GM23248 (cell line): ENCODE results near the gene SNX27. TPM values are rescaled to one million over a fixed set of nuclear protein-coding genes. Genes with fewer than 3 reads are reported as not detected.

Experiments
- DNase-seq: peaks from one replicate; pipeline ENCODE4 v3.0.0-alpha.2; 2015
- H2AFZ ChIP-seq: fragments of 200-600 bp; sonication (generic); 2 replicates; pipeline ENCODE4 v1.6.1; 2016; ENCODE audit warnings: antibody characterized with exemption
- H3F3A ChIP-seq: fragments of 200-600 bp; sonication (generic); 2 replicates; pipeline ENCODE4 v1.6.1; 2016; ENCODE audit warnings: mild to moderate bottlenecking, antibody characterized with exemption, mixed run types; ENCODE audit not compliant: insufficient read depth
- H3K27ac ChIP-seq: fragments of 200-600 bp; sonication (generic); 2 replicates; pipeline ENCODE4 v1.5.1; 2016; ENCODE audit warnings: mild to moderate bottlenecking
- H3K27me3 ChIP-seq: fragments of 200-600 bp; sonication (generic); replicated peaks from 2 replicates; pipeline ENCODE4 v1.6.1; 2016; ENCODE audit warnings: mild to moderate bottlenecking; ENCODE audit not compliant: insufficient read depth
- H3K36me3 ChIP-seq: fragments of 200-600 bp; sonication (generic); 2 replicates; pipeline ENCODE4 v1.6.1; 2016; ENCODE audit warnings: low read depth, mild to moderate bottlenecking
- H3K4me1 ChIP-seq: fragments of 200-600 bp; sonication (generic); 2 replicates; pipeline ENCODE4 v1.6.1; 2016; ENCODE audit warnings: mild to moderate bottlenecking; ENCODE audit not compliant: insufficient read depth
- H3K4me2 ChIP-seq: fragments of 200-600 bp; sonication (generic); one replicate; pipeline ENCODE4 v1.6.1; 2016; ENCODE audit warnings: mild to moderate bottlenecking; ENCODE audit not compliant: unreplicated experiment
- H3K4me3 ChIP-seq: fragments of 200-600 bp; sonication (generic); 2 replicates; pipeline ENCODE4 v1.5.1; 2016; ENCODE audit warnings: mild to moderate bottlenecking
- H3K79me2 ChIP-seq: fragments of 200-600 bp; sonication (generic); 2 replicates; pipeline ENCODE4 v1.6.1; 2016; ENCODE audit warnings: mild to moderate bottlenecking; ENCODE audit not compliant: insufficient read depth
- H3K9ac ChIP-seq: fragments of 200-600 bp; sonication (generic); 2 replicates; pipeline ENCODE4 v1.6.1; 2016; ENCODE audit warnings: mild to moderate bottlenecking
- H3K9me2 ChIP-seq: fragments of 200-600 bp; sonication (generic); 2 replicates; pipeline ENCODE4 v1.6.1; 2016; ENCODE audit warnings: mixed run types, mild to moderate bottlenecking, moderate library complexity; ENCODE audit not compliant: insufficient read depth
- H3K9me3 ChIP-seq: fragments of 200-600 bp; sonication (generic); one replicate; pipeline ENCODE4 v1.6.1; 2017; ENCODE audit warnings: low read depth
- H4K20me1 ChIP-seq: fragments of 200-600 bp; sonication (generic); 2 replicates; pipeline ENCODE4 v1.6.0; 2016; ENCODE audit not compliant: insufficient read depth
- EZH2 ChIP-seq: fragments of 200-600 bp; sonication (generic); IDR thresholded peaks from 2 replicates; pipeline ENCODE4 v1.6.1; 2018; ENCODE audit warnings: antibody characterized with exemption, mild to moderate bottlenecking; ENCODE audit not compliant: insufficient read depth, poor library complexity, severe bottlenecking
- EZH2phosphoT487 ChIP-seq: fragments of 200-600 bp; sonication (generic); IDR thresholded peaks from 2 replicates; pipeline ENCODE4 v1.6.1; 2018; ENCODE audit warnings: antibody characterized with exemption, moderate library complexity, mild to moderate bottlenecking, low read depth; ENCODE audit not compliant: insufficient read depth
- WGBS, 2 experiments: methylation state at CpG; one replicate each; pipeline ENCODE4 v1.1.6; 2015 to 2017; ENCODE audit warnings: low lambda C conversion rate in 2 of 2, low coverage in 1 of 2; ENCODE audit errors: missing lambda C conversion rate in 2 of 2; 5-methylcytosine and 5-hydroxymethylcytosine counted together
- in situ Hi-C: fragments of 300-500 bp; cut with MboI; formaldehyde crosslinking; loops from 2 replicates; pipeline ENCODE4 v1.15.0; 2020
- polyA plus RNA-seq: library from polyadenylated mRNA; unstranded; fragments of >200 nt; fragmentation: Nextera tagmentation; extraction: Ambion mirVana; gene quantifications from 2 replicates; pipeline ENCODE4 v1.2.1, GENCODE V29; 2016
- total RNA-seq: library from RNA; depleted of rRNA; stranded (reverse); fragments of >200 nt; shearing (Covaris generic); gene quantifications from 2 replicates; pipeline ENCODE4 v1.2.3, GENCODE V29; 2014

Gene SNX27
- total and polyA plus RNA-seq, 2 experiments from 2014 or later, result 12.0 to 18.0 TPM

DNA sequence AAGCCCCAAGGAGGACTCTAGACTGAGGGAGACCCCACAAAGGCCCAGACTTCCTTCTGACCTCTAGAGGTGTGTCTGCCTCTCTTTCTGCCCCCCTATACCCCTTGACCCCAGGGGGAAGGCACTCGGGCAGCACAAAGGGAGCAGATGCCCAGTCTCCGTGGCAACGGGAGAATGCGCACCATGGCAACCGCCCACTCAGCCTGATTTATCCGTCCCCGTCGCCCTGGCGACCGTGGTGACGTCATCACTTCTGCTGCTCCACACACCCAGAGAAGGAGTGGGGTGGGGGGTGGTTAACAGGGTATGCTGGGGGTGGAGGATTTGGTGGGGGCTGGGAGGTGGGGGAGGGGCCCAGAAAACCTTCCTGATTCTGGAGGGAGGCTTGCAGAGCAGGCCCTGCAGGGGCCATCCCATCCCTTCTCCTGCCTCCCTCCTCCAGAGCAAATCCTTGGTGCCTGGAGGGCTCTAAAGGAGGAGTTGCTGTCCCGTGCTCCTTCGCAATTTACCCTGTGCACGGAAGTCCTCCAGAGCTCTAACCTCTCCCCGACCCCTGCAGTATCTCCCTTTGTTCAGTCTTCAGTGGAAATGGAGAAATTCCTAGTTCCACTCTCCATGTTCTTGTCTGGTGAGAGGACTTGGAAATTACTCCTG is 98.5 kb downstream of the SNX27 start:
- Histone ChIP-seq H3K4me2 (no peak overlapping the region), H4K20me1 (no peaks in the 10 kb centered on the region), H3K9ac (no peak overlapping the region), H3K36me3 (no peaks in the 10 kb centered on the region), H3K4me1 (no peaks in the 10 kb centered on the region), H3K79me2 (no peaks in the 10 kb centered on the region), H3K4me3 (no peak overlapping the region), H2AFZ (no peak overlapping the region), H3K27ac (no peak overlapping the region), H3K27me3 (peaks cover 7% of the 10 kb centered on the region), H3K9me3 (no peaks in the 10 kb centered on the region), H3F3A (no peaks in the 10 kb centered on the region), H3K9me2 (no peaks in the 10 kb centered on the region)
- DNase-seq, result peak; percentile 75
- in situ Hi-C loops, result no loop called here
- 18 to 23% methylated on average over 15 of the region's 15 CpGs for WGBS, 2 experiments
- TF ChIP-seq EZH2 (no peak), EZH2phosphoT487 (no peak)

DNA sequence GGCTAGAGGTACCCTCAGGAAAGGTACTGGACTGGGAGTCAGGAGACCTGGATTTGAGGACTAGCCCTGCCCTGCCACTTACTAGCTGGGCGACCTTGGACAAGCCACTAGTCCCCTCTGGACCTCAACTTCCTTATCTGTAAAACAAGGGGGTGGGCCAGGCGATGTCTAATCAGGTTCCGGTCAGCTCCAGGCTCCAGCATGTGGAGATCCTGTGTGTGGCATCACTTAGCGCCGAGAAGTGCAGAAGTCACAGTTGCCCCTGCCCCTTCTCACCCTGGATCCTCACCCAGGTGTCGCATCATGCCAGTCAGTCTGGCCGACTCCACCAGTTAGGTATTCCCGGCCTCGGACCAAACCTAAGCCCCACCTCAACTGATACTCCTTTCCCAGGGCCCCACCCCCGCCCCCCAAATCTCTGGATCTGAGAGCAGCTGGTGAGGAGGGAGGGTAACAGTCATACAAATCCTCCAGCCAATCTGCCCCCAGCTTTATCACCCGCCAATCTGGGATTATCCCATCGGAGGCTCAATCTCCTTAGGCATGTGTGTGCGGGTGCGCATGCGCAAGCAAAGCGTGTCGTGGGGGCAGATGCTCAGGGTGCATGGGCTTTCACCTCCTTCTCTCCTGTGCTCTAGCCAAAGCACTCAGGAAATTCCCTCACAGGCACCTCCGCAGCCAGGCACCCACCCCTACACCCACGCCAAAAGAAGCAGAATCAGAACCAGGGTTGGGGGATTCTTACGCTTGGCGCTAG is 99.4 kb downstream of the SNX27 start:
- Histone ChIP-seq H3K4me1 (no peaks in the 10 kb centered on the region), H3K4me2 (no peak overlapping the region), H3K9ac (no peak overlapping the region), H3K9me2 (no peaks in the 10 kb centered on the region), H3K79me2 (no peaks in the 10 kb centered on the region), H3K4me3 (no peak overlapping the region), H3F3A (no peaks in the 10 kb centered on the region), H4K20me1 (no peaks in the 10 kb centered on the region), H2AFZ (no peak overlapping the region), H3K9me3 (no peaks in the 10 kb centered on the region), H3K36me3 (no peaks in the 10 kb centered on the region), H3K27me3 (peaks cover 16% of the 10 kb centered on the region), H3K27ac (no peak overlapping the region)
- no peak for TF ChIP-seq EZH2
- TF ChIP-seq EZH2phosphoT487, result no peak
- DNase-seq, result no peak
- in situ Hi-C loops, result no loop called here
- 67 to 71% methylated on average over 20 to 21 of the region's 21 CpGs for WGBS, 2 experiments

DNA sequence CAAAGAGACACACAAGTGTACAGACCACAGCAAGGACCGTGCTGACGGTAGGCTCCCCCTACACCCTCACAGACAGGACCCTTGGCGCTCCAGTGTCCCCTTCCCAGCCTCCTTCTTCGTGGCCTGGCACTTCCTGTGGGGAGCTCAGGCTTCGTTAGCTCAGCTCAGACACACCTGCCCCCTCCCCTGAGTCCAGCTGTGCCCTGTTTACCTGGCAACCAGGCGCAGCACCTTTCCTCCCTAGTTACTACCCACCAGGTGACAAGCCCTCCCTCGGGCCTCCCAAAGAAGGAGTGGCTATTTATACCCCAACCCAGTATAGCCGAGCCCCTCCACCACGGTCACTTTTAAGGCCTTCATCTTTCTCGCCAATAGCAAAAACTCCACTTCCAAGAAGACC is 100.1 kb downstream of the SNX27 start:
- in situ Hi-C loops, result no loop called here
- Histone ChIP-seq H3K36me3 (no peaks in the 10 kb centered on the region), H2AFZ (no peak overlapping the region), H3K4me1 (no peaks in the 10 kb centered on the region), H3K9me2 (no peaks in the 10 kb centered on the region), H3K4me2 (no peak overlapping the region), H3K79me2 (no peaks in the 10 kb centered on the region), H3K27me3 (peaks cover 19% of the 10 kb centered on the region), H3K27ac (no peak overlapping the region), H4K20me1 (no peaks in the 10 kb centered on the region), H3F3A (no peaks in the 10 kb centered on the region), H3K9ac (no peak overlapping the region), H3K4me3 (no peak overlapping the region), H3K9me3 (no peaks in the 10 kb centered on the region)
- 60 to 61% methylated on average over 10 of the region's 10 CpGs for WGBS, 2 experiments
- DNase-seq, result no peak
- TF ChIP-seq EZH2phosphoT487 (no peak), EZH2 (no peak)

DNA sequence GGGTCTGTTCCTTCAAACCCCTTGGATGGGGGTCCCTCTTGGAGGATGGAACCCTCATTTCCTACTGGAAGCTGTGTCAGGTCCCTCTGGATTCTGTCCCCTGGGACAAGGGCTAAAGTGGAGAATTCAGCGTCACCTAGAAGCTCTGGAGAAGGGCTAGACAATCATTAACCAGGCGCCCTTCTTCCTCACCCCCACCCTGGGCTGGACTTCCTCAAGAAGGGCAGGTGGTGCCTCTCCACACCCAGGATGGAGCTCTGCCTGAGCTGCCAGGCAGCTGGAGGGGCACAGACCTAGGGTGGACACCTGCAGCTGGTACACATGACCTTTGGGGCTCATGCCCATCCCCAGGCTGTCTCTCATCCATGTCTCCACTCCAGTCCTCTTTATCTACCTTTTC is 101.2 kb downstream of the SNX27 start:
- H3K9ac ChIP-seq, result no peak overlapping the region
- no peaks in the 10 kb centered on the region for H4K20me1 ChIP-seq
- H3K27ac ChIP-seq, result no peak overlapping the region
- H3K27me3 ChIP-seq, result peaks cover 30% of the 10 kb centered on the region
- no peaks in the 10 kb centered on the region for H3K9me3 ChIP-seq
- no peak overlapping the region for H3K4me3 ChIP-seq
- no peaks in the 10 kb centered on the region for H3K9me2 ChIP-seq
- H2AFZ ChIP-seq, result no peak overlapping the region
- no peak overlapping the region for H3K4me2 ChIP-seq
- no peaks in the 10 kb centered on the region for H3K79me2 ChIP-seq
- WGBS, 2 experiments, result 14 to 24% methylated on average over 2 of the region's 2 CpGs
- no peak for DNase-seq
- TF ChIP-seq EZH2phosphoT487, result no peak
- TF ChIP-seq EZH2, result no peak
- H3K36me3 ChIP-seq, result no peaks in the 10 kb centered on the region
- H3F3A ChIP-seq, result no peaks in the 10 kb centered on the region
- in situ Hi-C loops, result no loop called here
- no peaks in the 10 kb centered on the region for H3K4me1 ChIP-seq
